Lung (tissue), 13 donors: ENCODE measurements around the gene CRELD2. TPM values are rescaled to one million over a fixed set of nuclear protein-coding genes. Genes with fewer than 3 reads are reported as not detected.
A peak's percentile ranks its signal among the peaks of the same experiment; 100 is the strongest.

Source experiments
- ATAC-seq: fragments of 200-7000 bp; cut with Tn5 transposase; one replicate; pipeline ENCODE4 v1.9.1; 2020; ENCODE audit warnings: moderate number of reproducible peaks; ENCODE audit not compliant: insufficient read depth, low FRiP score
- DNase-seq, 3 donors: peaks; one replicate each; pipeline ENCODE4 v3.0.0-alpha.2; 2013 to 2017
- H3K27ac ChIP-seq, 2 donors: one replicate each; pipeline ENCODE4 v1.5.1; 2013; ENCODE audit warnings: mild to moderate bottlenecking in 2 of 2, moderate library complexity in 2 of 2, control low read depth in 1 of 2, inconsistent platforms in 1 of 2, low read depth in 1 of 2, low read length in 1 of 2
- H3K27me3 ChIP-seq, 3 donors: one replicate each; pipeline ENCODE4 v1.5.1; 2013; ENCODE audit warnings: low read length in 2 of 3; ENCODE audit not compliant: control insufficient read depth in 3 of 3, insufficient read depth in 3 of 3
- H3K36me3 ChIP-seq, 4 donors: one replicate each; pipeline ENCODE4 v1.5.1; 2013; ENCODE audit warnings: low read length in 4 of 4, mild to moderate bottlenecking in 1 of 4, moderate library complexity in 1 of 4; ENCODE audit not compliant: control insufficient read depth in 4 of 4, insufficient read depth in 4 of 4
- H3K4me1 ChIP-seq, 5 donors: one replicate each; pipeline ENCODE4 v1.5.1; 2013; ENCODE audit warnings: low read length in 5 of 5, mild to moderate bottlenecking in 2 of 5, moderate library complexity in 1 of 5; ENCODE audit not compliant: control insufficient read depth in 5 of 5, insufficient read depth in 5 of 5
- H3K4me3 ChIP-seq: one replicate; pipeline ENCODE4 v1.5.1; 2013; ENCODE audit warnings: mild to moderate bottlenecking, control low read depth, moderate library complexity
- H3K9ac ChIP-seq, 2 donors: one replicate each; pipeline ENCODE4 v1.5.1; 2013; ENCODE audit warnings: low read length in 2 of 2, control low read depth in 1 of 2; ENCODE audit not compliant: insufficient read depth in 1 of 2
- H3K9me3 ChIP-seq, 4 donors: one replicate each; pipeline ENCODE4 v1.5.1; 2013; ENCODE audit warnings: low read length in 3 of 4, mild to moderate bottlenecking in 1 of 4, moderate library complexity in 1 of 4; ENCODE audit not compliant: control insufficient read depth in 4 of 4, insufficient read depth in 3 of 4
- WGBS, 2 donors: extraction: QIAGEN DNeasy Blood & Tissue Kit; methylation state at CpG; one replicate each; pipeline ENCODE4 v1.1.7; 2013; 5-methylcytosine and 5-hydroxymethylcytosine counted together
- polyA plus RNA-seq, 2 donors: library from polyadenylated mRNA; stranded (reverse); fragments of 200-250 nt; gene quantifications; one replicate each; pipeline ENCODE4 v1.2.1, GENCODE V29; 2013
- small RNA-seq: library from RNA; depleted of rRNA; stranded (forward); fragments of <200 nt; gene quantifications from one replicate; pipeline ENCODE3, GENCODE V24; 2014; ENCODE audit warnings: low replicate concordance
- total RNA-seq, 2 donors: library from RNA; depleted of rRNA in 1 of 2; stranded (reverse); fragments of >200 nt in 1 of 2; gene quantifications; one replicate each; pipeline ENCODE4 v1.2.1, GENCODE V29; 2014 to 2021
- TF ChIP-seq, protein P1 (sequence below): IDR thresholded peaks from 2 replicates; pipeline ENCODE4 v1.5.1; 2012; ENCODE audit warnings: mild to moderate bottlenecking; ENCODE audit errors: control extremely low read depth, extremely low read depth
- donor health status: control.
- donor health status: control.
- donor health status: Bipolar disorder and iron deficiency.
- donor health status: healthy.
- donor health status: DM: yes; HTN: yes; CAD: no.

CRELD2 gene
- total and polyA plus RNA-seq, 4 donors: 18.7 to 110 (median 71.9) TPM

DNA sequence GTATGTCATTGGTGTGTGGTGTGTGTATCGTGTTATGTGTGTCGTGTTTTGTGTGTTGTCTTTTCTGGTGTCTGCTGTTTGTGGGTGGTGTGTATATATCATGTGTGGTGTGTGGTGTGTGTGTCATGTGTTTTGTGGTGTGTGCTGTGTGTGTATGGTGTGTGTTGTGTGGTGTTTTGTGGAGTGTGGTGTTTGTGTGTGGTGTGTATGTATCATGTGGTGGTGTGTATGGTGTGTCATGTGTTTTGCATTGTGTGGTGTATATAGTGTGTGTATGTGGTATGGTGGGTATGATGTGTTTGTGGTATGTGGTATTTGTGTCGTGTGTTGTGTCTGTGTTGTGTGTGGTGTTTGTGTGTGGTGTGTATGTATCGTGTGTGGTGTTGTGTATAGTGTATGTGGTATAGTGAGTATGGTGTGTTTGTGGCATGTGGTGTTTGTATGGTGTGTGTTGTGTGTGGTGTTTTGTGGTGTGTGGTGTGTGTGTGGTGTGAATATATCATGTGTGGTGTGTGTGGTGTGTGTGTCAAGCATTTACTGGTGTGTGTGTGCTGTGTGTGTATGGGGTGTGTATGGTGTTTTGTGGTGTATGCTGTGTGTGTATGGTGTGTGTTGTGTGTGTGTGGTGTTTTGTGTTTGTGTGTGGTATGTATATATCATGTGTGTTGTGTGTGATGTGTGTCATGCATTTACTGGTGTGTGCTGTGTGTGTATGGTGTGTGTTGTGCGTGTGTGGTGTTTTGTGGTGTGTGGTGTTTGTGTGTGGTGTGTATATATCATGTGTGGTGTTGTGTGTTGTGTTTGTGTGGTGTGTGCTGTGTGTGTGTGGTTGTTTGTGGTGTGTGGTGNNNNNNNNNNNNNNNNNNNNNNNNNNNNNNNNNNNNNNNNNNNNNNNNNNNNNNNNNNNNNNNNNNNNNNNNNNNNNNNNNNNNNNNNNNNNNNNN, 54.9 kb downstream of the CRELD2 start:
- Histone ChIP-seq H3K36me3 (no peaks in the 10 kb centered on the region), H3K9ac (peak overlapping the region in 1 of 2 donors; percentile 1), H3K27ac (peak overlapping the region in 1 of 2 donors; percentile 32), H3K4me1 (peaks cover 0 to 33% (median 5%) of the 10 kb centered on the region in 5 donors), H3K27me3 (peaks cover 0 to 21% (median 19%) of the 10 kb centered on the region in 3 donors), H3K9me3 (peaks cover 0 to 4% (median under 1%) of the 10 kb centered on the region in 4 donors), H3K4me3 (no peak overlapping the region)
- WGBS, 2 donors: 88 to 92% methylated on average over 5 of the region's 5 CpGs
- DNase-seq (peak in 1 of 3 donors; percentile 14), ATAC-seq (no peak)
- TF ChIP-seq, protein P1, sequence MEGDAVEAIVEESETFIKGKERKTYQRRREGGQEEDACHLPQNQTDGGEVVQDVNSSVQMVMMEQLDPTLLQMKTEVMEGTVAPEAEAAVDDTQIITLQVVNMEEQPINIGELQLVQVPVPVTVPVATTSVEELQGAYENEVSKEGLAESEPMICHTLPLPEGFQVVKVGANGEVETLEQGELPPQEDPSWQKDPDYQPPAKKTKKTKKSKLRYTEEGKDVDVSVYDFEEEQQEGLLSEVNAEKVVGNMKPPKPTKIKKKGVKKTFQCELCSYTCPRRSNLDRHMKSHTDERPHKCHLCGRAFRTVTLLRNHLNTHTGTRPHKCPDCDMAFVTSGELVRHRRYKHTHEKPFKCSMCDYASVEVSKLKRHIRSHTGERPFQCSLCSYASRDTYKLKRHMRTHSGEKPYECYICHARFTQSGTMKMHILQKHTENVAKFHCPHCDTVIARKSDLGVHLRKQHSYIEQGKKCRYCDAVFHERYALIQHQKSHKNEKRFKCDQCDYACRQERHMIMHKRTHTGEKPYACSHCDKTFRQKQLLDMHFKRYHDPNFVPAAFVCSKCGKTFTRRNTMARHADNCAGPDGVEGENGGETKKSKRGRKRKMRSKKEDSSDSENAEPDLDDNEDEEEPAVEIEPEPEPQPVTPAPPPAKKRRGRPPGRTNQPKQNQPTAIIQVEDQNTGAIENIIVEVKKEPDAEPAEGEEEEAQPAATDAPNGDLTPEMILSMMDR: no peak

DNA sequence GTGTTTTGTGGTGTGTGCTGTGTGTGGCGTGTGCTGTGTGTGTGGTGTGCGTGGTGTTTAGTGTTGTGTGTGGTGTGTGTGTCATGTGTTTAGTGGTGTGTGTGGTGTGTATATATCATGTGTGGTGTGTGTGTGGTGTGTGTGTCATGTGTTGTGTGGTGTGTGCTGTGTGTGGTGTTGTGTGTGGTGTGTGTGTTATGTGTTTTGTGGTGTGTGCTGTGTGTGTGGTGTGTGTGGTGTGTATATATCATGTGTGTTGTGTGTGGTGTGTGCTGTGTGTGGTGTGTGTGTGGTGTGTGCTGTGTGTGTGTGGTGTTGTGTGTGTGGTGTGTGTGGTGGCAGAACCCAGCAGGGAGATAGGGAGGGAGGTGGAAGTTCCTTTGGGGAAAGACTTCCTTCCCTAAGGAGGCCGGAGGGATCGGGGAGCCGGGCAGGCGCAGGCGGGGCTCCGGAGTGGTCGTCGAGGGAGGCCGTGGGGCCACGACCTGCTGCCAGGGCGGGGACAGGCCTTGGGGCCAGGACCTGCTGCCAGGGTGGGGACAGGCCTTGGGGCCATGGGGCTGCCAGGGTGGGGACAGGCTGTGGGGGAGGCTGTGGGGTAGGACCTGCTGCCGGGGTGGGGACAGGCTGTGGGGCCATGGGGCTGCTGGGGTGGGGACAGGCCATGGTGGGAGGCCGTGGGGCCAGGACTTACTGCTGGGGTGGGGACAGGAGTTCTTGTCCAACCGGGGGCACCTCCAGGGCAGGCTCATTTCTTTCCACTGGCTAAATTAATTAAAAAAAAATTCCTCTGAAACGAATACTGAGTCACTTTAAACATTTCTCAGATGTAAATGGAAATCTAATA, 57.3 kb downstream of the CRELD2 start:
- peak overlapping the region in 1 of 2 donors; percentile 28 for H3K9ac ChIP-seq
- H3K27me3 ChIP-seq: peaks cover 0 to 18% (median 14%) of the 10 kb centered on the region in 3 donors
- no peak for ATAC-seq
- H3K27ac ChIP-seq: peak overlapping the region in 1 of 2 donors; percentile 2
- H3K36me3 ChIP-seq: no peaks in the 10 kb centered on the region
- peak in 1 of 3 donors; percentile 9 for DNase-seq
- H3K9me3 ChIP-seq: peaks cover 0 to 4% (median under 1%) of the 10 kb centered on the region in 4 donors
- 23 to 35% methylated on average over 16 to 17 of the region's 17 CpGs for WGBS, 2 donors
- H3K4me3 ChIP-seq: no peak overlapping the region
- H3K4me1 ChIP-seq: peaks cover 0 to 17% (median 3%) of the 10 kb centered on the region in 5 donors
- TF ChIP-seq, protein P1: no peak

DNA sequence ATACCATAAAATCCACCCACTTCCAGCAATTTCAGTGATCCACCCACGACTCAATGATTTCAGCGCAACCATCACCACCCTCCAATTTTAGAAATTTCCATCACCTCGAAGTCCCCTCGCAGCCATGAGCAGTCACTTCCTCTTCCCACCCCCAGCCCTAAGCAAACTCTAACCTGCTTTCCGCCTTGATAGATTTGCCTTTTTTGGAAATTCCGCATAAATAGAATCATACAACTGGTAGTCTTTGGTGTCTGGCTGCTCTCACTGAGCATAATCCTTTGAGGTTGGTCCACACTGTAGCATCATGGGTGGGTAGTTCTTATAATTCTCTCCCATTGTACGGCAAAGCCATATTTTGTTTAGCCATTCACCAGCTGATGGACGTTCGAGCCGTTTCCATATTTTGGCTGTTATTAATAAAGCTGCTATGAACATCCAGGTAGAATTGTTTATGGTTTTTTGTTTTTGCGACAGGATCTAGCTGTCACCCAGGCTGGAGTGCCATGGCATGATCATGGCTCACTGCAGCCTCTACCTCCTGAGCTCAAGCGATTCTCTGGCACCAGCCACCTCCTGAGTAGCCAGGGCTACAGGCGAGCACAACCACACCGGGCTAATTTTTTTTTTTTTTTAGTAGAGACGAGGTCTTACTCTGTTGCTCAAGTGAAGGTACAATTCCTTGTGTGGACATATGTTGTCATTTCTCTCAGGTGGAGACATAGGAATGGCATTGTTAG, 58.2 kb downstream of the CRELD2 start:
- no peak for DNase-seq
- Histone ChIP-seq H3K4me1 (peaks cover 0 to 15% (median 0%) of the 10 kb centered on the region in 5 donors), H3K9ac (no peak overlapping the region), H3K36me3 (no peaks in the 10 kb centered on the region), H3K4me3 (no peak overlapping the region), H3K27ac (no peak overlapping the region), H3K9me3 (peaks cover 0 to 4% (median under 1%) of the 10 kb centered on the region in 4 donors), H3K27me3 (peaks cover 0 to 18% (median 9%) of the 10 kb centered on the region in 3 donors)
- 66 to 70% methylated on average over 15 of the region's 15 CpGs for WGBS, 2 donors
- TF ChIP-seq, protein P1: no peak
- ATAC-seq: no peak

Small RNA genes within 50 kb of the gene (small RNA-seq; reads per million reads assigned to genes)
- 0.06 reads per million for gene MIR6821

Other genes with a start within 250 kb of the CRELD2 start
- 10 to 100 TPM; 36.4 to 51.5 TPM for gene BRD1, start 90.8 kb upstream of the CRELD2 start, total RNA-seq
- gene BRD1, start 90.8 kb upstream of the CRELD2 start, polyA plus RNA-seq: 10 to 100 TPM; 16.6 to 19.8 TPM
- gene ZBED4, start 64.8 kb upstream of the CRELD2 start, total RNA-seq: 10 to 100 TPM; 10.9 to 13.2 TPM
- 1 to 10 TPM; 3.9 to 7.3 TPM for gene ZBED4, start 64.8 kb upstream of the CRELD2 start, polyA plus RNA-seq
- 10 to 100 TPM; 17.6 to 33.9 TPM for gene ALG12, start 196 bp upstream of the CRELD2 start, total RNA-seq
- 10 to 100 TPM; 13.6 to 15.6 TPM for gene ALG12, start 196 bp upstream of the CRELD2 start, polyA plus RNA-seq
- 100 to 1,000 TPM; 131 to 132 TPM for gene PIM3, start 42.1 kb downstream of the CRELD2 start, total RNA-seq
- 100 to 1,000 TPM in 1 of 2 donors, 10 to 100 TPM in 1; 99.0 to 238 TPM for gene PIM3, start 42.1 kb downstream of the CRELD2 start, polyA plus RNA-seq
- gene IL17REL, start 94.1 kb downstream of the CRELD2 start, total RNA-seq: under 1 TPM in 1 of 2 donors, not detected in 1; 0.51 TPM
- gene IL17REL, start 94.1 kb downstream of the CRELD2 start, polyA plus RNA-seq: under 1 TPM; 0.02 to 0.19 TPM
- not detected for gene TTLL8, start 139.7 kb downstream of the CRELD2 start, total RNA-seq
- gene TTLL8, start 139.7 kb downstream of the CRELD2 start, polyA plus RNA-seq: not detected
- 1 to 10 TPM in 1 of 2 donors, under 1 TPM in 1; 0.86 to 2.6 TPM for gene MLC1, start 166.8 kb downstream of the CRELD2 start, total RNA-seq
- gene MLC1, start 166.8 kb downstream of the CRELD2 start, polyA plus RNA-seq: under 1 TPM; 0.65 to 0.68 TPM
- gene MOV10L1, start 171.4 kb downstream of the CRELD2 start, total RNA-seq: 10 to 100 TPM in 1 of 2 donors, under 1 TPM in 1; 0.34 to 11.9 TPM
- gene MOV10L1, start 171.4 kb downstream of the CRELD2 start, polyA plus RNA-seq: under 1 TPM; 0.27 to 0.53 TPM